GM18517 (cell line): Measurements from ENCODE around the gene CCDC9B.

ENCODE experiments used
- ATAC-seq: cut with Tn5 transposase; IDR thresholded peaks from one replicate; pipeline ENCODE4 v1.9.1; 2021; ENCODE audit warnings: mild to moderate bottlenecking, moderate library complexity; ENCODE audit not compliant: unreplicated experiment

The CCDC9B gene

DNA sequence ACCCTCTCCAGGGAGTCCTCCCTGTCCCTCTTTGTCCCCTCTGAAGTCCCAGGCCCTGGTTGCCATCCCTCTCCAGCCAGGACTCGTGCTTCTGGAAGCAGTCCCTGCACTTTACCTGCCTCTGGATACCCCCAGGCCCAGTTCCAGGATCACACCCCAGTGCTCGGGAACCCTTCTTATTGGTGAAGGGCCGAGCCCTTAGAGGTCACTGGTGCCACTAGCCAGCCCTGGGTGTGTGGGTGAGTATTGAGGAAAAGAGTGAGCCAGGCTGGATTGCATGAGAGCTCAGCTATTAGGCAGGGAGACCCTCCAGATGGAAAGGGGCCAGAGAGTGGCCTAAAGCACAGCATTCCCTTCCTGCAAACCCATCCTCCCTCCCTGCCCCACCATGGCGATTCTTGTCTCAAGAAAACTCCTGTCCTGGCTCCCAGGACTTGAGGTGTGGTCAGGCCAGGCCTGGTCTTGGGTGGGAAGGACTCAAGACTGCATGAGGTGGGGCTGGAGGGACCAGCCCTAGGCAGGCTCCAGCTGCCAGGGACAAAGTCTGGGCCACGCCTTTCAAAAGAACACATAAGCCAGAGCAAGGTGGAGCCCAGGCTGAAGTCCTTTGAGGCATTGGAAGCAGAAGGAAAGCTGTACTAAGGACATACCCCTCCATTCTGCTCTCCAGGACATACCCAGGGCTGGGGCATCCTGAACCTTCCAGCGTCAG lies 5.3 kb upstream of the CCDC9B start:
- no peak for ATAC-seq

DNA sequence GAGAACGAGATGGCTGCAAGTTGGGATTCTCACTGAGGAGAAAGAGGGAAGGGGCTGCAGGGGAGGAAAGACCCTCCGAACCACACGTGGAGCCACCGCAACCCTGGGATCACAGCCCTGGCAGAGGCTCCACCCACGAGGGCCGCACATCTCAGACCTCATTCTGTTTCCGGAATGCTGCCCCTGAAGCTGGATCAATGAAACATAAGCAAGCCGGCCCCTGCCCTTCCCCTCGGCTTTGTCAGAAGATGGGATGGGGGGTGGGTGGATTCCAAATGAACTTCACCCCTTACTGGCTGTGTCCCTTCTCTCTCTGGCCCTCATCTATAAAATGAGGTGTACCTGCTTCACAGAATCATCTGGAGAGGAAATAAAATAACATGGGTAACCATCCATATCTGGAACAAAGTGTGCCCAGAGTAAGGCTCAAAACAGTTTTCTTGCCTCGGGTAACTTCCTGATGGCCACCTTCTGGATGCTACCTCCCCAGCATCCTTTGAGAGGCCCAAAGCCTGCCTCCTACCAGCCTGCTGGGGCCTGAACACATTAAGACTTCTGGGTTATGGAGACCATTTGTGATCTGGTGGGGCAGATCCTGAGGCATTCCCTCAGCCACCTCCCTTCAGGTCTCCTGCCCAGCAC lies 4.6 kb upstream of the CCDC9B start:
- ATAC-seq: no peak

DNA sequence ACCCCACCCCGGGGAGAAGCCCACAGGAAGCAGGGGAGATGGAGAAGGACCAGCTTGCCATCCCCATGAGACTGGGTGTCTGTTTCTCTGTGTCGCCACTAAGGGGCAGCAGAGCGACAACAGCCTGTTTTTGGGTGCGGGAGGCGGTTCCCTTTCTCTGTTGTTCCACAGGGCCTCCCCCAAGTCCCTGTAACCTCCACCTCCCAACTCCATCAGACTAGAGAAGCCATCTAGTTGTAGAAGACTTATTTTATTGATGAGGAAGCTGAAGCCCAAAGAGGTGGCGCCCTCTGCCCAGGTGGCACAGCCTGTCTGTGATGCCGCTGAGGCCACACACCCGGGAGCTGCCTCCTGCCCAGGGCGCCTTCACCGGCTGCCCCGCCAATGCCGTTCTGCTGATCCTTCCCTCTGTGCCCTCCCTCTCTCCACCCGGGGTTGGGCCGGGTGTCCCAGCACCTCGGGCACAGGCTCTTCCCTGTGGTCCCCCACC lies 3.9 kb upstream of the CCDC9B start:
- no peak for ATAC-seq

DNA sequence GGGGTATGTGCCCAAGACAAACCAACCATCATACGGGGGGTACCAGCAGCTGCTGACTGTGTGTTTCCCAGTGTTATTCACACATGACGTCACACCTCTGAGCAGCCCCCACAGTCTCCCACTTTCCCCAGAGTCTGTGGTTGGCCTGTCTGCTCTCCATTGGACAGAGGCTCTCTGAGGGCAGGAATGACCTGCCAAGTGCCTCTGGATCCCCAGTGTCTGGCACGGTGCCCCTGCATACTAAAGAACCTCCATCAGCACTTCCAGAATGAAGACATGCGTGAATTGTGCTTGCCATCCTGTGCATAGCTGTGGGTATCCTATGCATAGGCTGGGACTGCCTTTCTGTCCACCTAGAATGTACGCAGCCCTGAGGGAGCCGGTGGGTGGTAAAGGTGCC lies 3.5 kb upstream of the CCDC9B start:
- no peak for ATAC-seq

DNA sequence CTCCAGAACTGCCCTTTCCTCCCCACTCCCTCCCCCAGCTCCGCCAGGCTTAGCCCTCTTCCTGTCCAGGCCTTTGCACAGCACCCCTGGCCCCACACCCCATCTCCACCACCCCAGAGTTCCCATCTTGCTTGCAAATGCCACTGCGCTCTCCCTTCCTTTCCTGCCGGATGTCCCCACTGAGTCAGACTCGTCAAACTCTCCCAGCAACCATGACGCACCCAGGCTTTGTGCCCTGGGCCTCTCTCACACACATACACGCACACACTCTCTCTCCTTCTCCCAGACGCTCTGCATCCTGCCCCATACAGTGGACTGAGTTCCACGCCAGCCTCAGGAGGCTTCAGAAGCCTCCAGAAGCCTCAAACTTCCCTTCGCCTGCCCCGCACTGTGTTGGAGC lies 2.8 kb upstream of the CCDC9B start:
- no peak for ATAC-seq

DNA sequence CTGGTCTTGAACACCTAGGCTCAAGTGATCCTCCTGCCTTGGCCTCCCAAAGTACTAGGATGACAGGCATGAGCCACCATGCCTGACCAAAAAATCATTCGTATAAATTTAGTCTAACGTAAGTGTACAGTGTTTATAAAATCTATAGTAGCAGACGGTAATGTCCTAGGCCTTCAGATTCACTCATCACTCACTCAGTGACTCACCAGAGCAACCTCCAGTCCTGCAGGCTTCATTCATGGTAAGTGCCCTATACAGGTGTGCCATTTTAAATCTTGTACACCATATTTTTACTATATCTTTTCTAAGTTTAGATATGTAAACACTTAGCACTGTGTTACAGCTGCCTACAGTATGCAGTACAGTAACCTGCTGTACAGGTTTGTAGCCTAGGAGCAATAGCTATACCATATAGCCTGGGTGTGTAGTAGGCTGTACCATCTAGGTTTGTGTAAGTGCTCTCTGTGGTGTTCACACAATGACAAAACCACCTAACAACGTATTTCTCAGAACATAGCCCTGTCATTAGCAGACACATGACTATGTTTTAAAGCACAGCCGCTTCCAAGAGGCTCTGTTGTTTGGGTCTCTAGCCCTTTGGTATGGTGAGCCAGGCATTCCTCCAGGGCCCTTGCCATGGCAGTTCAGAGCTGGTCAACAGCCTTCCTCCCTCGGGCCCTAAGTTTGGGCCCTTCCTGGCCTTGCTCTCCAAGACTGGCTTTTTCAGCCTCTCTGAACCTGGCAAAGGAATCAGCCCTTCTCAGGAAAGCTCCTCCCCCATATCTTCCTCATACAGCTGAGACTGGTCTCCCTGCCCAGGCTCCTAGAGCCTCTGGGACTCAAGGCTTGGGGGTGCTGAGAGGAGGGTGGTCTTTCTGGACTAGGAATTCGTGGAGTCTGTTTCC lies 1.9 kb upstream of the CCDC9B start:
- ATAC-seq: no peak

DNA sequence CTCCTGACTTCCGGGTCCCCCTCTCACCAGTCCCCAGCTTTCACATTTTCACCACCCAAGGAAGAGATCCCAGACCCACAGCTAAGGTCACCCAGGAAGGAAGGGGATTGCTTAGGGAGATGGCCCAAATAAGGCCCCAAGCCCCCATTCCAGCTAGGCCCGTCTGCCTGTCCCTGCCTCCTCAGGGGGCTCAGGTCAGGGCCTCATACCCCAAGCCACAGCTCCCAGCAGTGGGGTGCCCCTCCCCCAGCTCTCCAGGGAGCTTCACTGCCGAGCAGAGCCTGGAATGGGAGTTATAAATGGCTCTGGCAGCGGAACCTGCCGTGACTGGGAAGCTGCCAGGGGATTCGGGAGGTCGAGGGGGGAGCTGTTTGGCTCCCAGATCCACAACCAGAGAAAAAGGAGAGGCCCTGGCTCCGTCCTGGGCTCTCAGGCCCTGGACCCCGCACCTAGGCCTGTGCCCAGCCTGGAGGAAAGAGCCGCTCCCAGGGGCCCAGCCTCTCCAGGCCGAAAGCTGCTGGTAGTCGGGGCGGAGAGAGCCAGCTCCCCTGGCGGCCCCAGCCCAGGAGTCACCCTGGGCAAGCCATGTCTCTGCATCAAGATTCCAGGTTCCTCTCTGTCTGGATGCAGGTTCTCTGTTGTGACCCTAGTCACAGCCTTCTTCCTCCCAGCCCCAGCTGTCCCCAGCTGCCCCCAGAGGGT lies 550 bp downstream of the CCDC9B start:
- no peak for ATAC-seq

DNA sequence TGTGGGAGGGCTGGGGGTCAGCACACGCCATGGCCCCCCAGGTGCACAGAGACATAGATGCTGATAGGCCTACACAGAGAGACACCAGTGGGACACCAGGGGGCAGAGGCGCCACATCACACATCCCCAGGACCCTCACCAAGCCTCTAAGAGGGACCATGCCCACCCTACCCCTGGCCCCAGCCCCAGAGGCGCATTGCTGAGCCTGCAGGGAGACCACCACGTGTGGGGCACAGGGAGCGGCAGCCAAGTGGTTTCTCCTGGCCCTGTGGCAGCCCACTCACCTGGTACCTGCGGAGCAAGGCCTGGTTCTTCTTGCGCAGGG lies 1.2 kb downstream of the CCDC9B start:
- no peak for ATAC-seq

DNA sequence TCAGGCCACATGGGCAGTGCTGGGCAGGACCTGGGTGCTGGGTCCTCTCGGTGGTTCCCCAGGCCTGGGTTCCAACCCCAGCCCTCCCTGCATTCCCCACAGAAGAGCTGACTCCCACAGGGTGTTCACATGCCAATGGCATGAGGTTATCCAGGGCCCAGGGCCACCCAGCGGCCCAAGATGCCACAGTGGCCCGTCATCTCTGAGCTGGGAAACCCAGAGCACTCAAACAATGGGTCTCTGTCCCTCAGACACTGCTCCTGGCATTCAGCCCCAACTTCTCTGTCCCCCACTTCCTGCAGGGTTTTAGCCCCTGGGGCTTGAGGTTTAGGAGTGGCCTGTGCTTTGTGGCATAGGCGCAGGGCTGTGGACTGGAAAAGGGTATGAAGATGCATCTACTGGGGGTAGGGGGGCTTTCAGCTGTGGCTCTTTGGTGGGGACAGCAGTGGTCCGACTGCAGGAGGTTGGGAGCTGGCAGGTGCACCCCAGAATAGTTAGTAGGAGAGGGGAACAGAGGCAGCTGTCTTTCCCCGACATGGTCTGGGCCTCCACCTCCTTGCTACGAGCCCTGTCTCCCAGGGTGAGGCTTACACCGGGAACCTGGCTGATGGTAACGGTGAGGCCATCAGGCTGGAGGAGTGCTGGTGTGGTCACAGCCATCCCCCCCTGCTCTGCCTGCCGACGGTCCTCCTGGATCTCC lies 1.7 kb downstream of the CCDC9B start:
- ATAC-seq: no peak

DNA sequence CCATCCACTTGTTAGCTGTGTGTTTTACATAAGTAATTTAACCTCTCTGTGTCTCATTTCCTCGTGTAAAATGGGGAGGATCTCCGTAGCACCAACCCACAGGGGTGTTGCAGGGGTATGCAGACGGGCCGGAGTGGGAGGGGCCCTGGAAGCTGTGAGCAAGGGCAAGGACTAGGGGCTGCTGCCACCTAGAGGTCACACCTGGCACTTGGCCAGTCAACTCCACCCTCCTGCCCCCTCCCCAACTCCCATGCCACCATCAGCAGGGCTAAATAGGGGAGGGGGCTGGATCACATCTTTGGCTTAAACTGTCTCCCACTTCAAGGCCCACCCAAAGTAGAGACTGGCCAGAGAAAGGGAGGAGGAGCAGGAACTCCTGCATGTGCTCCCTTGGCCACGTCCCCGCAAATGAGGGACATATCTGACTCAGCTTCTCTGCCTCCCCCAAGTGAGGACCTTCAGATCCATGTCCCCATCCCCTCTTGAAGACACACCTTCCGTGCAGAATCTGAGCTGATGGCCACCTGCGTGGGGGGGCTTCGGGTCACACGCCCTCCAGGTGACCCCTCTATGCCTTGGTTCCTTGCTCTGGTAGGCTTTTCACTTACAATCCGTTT lies 2.6 kb downstream of the CCDC9B start:
- no peak for ATAC-seq

DNA sequence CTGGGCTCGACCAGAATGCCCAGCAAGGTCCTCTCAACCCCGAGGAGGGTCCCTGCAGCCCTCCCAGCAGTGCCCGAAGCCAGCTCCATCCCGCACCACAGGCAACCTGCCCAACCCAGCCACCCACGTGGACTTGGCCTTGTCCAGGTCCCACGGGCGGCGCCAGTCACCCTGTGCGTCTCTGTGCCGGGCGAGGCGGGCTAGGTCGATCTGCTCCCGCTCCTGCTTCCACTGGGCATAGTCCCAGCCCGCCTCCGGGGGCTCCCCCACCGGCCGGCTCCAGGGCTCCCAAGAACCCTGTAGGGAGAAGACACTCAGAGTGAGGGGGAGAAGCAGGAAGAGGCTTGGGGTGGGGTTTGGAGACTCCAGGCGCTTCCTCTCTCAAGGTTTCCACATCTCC lies 3.1 kb downstream of the CCDC9B start:
- ATAC-seq: no peak

DNA sequence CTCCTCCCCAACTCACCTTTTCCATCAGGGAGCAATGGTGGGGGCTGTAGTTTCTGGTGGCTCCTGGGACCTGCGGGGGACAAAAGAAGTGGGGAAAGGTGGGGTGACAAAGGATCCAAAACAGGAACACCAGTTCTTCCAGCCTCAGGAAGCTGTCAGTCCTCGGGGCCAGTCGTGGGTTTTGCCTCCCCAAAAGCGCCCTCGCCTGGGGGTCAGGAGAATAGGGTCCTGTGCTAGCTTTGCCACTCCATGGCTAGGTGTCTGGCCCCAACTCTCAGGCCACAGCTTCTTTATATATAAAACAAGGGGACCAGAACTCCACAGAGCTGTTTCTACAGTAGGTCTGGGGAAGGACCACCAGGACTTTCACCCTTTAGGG lies 4.0 kb downstream of the CCDC9B start:
- ATAC-seq: no peak

DNA sequence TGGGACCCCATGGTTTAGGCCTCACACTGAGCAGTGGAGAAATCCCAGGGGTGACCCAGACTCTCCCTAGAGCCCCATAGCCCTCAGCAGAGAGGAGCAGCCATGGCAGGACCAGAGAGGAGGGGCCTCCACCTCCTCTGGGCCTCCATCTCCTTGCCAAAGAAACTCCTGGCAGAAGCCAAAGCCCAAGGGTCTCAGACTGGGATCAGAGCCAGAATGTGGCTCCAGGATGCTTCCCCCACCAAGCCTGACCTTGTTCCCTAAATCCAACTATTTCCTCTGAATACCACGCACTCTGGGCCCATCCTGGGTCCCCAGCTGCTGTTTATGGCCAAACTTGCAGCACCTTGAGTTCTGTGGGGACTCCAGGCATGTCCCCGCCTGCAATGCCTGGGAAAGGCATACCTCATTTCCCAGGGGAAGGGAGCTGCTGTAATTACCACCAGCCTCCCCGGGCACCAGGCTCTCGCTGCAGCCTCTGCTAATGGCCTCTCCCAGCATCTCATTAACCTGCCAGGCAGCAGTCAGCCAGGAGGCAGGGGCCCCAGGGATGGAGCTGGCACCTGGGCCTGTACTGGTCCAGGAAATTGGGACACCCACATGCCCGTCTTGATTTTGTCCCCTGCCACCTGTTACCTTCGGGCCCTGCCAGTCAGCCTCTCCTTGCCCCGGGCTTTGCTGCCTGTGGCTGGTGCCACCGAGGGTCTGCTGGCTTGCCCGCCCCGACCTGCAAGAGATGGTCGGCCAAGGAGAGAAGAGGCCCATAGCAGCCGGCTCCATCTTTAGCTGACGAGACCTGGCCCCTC lies 4.6 kb downstream of the CCDC9B start:
- ATAC-seq: no peak

DNA sequence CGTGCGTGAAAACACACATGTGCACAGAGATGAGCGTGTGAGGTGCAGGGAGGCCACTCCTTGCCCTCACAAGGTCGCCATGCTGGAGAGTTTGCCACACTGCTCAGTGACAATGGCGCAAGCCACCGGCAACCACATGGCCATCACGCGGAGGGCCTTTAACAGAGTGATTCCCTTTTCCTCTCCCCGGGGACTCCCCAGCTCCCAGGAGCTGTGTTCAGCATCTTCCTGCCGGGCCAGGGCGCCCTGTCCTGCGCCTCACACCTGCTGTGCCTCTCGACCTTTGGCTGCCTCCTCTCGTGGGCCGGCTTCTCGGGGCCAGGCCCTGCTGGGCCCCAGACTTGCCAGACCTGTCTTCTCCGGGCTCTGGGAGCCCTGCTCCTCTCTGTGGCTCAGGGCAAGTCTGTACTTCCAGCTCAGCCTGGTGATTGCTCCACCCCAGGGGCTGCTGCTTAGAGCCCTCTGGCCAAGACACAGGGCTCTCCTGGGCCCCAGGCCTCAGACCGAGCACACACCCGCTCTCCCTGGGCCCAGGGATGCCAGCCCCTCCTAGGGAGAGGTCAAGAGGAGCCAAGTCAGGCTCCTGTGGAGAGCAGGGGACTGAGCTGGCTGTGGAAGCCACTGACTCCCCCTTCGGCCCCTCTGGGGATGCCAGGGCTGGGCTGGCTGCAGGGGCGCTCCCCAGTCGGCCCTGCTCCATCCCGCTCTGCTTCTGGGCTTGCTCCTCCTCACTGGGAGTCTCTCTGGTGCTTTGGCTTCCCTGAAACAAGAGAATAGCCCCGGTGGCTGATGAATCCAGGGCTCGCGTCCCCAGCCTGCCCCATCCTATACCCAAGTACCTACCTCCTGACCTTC lies 5.6 kb downstream of the CCDC9B start:
- no peak for ATAC-seq

DNA sequence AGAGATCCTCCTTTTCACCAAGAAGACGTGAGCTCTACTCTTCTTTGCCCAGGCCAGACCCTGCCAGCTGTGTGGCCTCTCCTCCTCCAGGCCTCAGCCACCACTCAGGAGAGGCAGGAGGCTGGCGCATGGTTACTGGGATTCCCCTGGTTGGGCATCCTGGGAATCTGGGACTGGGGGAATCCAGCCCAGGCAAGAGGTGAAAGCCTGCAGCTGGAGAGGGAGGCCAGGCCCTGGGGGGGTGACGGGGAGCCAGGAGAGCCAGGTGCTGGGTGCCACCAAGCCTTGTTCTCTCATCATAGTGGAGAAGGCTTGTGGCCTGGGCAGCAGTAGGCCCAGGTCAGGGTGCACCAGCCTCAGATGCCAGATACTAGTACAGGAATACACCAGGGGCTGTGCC lies 6.2 kb downstream of the CCDC9B start:
- ATAC-seq: no peak

DNA sequence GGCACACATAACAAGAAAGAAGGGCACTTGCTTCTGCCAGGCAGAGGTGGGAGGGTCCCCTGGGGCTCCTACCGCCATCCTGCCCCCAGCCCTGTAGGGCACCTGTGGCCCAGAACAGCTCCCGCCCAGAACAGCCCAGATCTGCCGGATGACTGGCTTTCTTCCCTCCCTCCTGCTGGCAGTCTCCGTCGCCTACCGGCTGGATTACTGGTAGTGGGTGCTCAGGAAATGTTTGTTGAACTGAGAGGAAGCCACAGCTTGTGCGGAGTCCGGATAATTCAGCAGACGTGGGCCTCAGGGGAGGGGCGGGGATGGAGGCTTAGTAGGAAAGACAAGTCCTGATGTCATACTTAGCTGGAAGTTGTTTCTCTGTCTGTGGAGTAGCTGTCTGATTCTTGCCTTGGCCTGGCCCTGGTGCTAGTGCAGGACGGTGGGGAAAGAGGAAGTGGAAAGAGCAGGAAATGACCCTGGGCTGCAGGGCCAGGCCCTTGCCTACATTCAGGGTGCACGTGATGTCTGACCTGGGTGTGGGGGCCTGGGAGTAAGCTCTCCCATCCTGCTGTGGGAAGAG lies 6.7 kb downstream of the CCDC9B start:
- no peak for ATAC-seq

DNA sequence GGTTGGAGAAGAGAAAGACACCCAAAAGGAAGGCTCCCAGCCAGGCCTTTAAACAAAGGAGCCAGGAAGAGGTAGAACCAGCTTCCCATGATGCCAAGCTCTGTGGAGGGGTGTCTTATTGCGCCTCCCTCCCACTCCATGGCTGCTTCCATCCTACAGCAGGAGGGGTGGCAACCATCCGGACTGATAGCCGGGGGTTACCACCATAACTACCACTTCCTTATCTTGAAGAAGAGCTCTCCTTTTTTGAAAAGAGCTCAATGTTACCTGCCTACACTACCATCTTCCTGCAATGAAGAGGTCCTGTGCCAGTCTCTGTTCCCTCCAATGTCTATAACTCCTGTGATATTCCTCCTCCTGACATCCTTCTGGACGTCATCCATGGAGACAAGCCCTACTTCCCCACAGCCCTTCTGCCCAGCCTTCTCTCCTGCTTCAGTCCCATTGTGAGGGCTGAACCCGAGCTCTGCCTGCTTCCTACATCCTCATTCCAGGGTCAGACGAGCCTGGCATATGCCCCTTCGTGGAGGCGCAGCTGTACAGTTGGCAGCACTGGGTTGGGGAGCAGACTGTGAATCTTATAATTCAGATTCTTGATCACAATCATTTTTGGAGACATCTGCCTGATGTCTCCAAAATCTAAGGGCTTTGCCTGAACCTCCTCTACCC lies 8.5 kb downstream of the CCDC9B start:
- ATAC-seq: no peak

DNA sequence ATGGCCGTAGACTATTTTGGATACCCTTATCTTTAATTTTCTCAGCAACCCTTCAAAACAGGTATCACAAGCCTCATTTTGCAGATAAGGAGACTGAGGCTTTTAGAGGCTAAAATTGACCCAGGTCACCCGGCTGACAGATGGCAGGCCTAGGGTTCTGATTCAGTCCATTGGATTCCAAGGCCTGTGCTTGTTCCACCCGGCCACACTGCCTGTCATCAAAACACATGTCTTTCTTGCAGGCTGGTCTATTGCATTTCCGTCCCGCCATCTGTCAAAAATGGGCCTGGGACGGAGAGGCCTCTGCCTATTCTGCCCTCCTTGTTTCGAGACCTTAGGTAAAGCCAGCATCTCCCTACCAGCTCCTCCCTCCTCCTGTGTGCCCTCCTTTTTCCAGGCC lies 9.1 kb downstream of the CCDC9B start:
- ATAC-seq: no peak
